Nephron (organoid): ENCODE data around the gene CGREF1.

Experiments
- H3K27ac Mint-ChIP-seq, 3 experiments: 2 replicates each; pipeline ENCODE4 v1.8.0; 2020; ENCODE audit warnings: mixed read lengths in 3 of 3, mild to moderate bottlenecking in 2 of 3, moderate library complexity in 1 of 3
- H3K27me3 Mint-ChIP-seq: 2 replicates; pipeline ENCODE4 v1.8.0; 2021; ENCODE audit warnings: low read depth, mild to moderate bottlenecking, moderate library complexity, mixed read lengths
- H3K36me3 Mint-ChIP-seq: 2 replicates; pipeline ENCODE4 v1.8.0; 2020; ENCODE audit warnings: low read depth, mixed read lengths
- H3K4me1 Mint-ChIP-seq: 2 replicates; pipeline ENCODE4 v1.8.0; 2020; ENCODE audit warnings: mixed read lengths
- H3K4me3 Mint-ChIP-seq, 3 experiments: 2 replicates each; pipeline ENCODE4 v1.8.0; 2020; ENCODE audit warnings: mild to moderate bottlenecking in 3 of 3, mixed read lengths in 3 of 3, moderate library complexity in 2 of 3
- H3K9me3 Mint-ChIP-seq: 2 replicates; pipeline ENCODE4 v1.8.0; 2020; ENCODE audit warnings: mixed read lengths
- CTCF ChIP-seq, 3 experiments: fragments of 200-600 bp; sonication (generic); IDR thresholded peaks; one replicate each; pipeline ENCODE4 v1.5.0; 2021; ENCODE audit warnings: antibody characterized with exemption in 3 of 3; ENCODE audit not compliant: unreplicated experiment in 3 of 3

The CGREF1 gene

DNA sequence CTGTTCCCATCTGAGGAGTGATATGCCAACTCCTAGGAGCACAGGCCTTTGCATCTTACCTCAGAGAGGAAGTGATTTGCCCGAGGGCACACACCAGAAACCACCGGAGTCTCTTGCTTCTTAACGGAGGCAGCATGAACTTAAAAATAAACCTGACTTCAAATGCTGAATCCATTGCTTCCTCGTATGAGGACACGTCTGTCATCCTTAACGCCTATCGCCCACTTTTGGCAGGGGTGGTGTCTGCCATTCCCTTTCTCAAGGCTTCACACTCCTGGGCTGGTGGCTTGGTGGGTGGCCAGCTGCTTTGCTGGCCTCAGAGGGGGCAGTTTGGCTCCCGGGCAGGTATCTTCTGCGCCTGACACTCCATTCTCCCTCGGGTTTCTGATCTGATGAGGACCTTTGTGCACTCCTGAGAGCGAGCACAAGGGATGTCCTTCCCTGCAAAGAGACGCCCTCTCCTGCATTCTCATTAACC is 16.6 kb upstream of the CGREF1 start:
- Mint-ChIP-seq H3K27me3 (no peaks in the 10 kb centered on the region), H3K4me1 (peaks cover 13% of the 10 kb centered on the region), H3K36me3 (peaks cover 18% of the 10 kb centered on the region), H3K4me3 (peak overlapping the region; percentile 91 to 97 (median 96)), H3K9me3 (no peaks in the 10 kb centered on the region), H3K27ac (peak overlapping the region; percentile 68 to 87 (median 72))
- no peak for TF ChIP-seq CTCF (IDR thresholded peaks at IDR 0.05; ENCODE audit: unreplicated experiment in 3 of 3)

DNA sequence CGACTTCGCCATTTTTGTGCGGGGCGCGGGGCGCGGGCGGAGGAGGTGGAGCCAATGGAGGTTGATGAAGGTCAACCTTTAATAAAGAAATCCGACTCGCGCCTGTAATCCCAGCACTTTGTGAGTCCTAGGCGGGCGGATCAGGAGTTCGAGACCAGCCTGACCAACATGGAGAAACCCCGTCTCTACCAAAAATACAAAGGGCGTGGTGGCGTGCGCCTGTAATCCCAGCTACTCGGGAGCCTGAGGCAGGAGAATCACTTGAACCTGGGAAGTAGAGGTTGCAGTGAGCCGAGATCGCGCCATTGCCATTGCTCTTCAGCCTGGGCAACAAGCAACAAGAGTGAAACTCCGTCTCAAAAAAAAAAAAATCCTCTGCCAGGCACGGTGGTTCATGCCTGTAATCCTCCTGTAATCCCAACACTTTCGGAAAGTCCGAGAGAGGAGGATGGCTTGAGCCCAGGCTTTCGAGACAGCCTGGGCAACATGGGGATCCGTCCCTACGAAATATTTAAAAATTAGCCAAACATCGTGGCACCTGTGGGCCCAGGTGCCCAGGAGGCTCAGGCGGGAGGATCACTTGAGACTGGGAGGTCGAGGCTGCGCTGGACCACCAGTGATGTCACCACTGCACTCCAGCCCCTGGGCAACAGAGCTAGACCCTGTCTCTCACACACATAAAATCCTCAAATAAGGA is 16.0 kb upstream of the CGREF1 start:
- Mint-ChIP-seq H3K27me3 (no peaks in the 10 kb centered on the region), H3K4me1 (peaks cover 13% of the 10 kb centered on the region), H3K9me3 (no peaks in the 10 kb centered on the region), H3K4me3 (peak overlapping the region; percentile 91 to 97 (median 96)), H3K27ac (peak overlapping the region; percentile 68 to 95 (median 93)), H3K36me3 (peaks cover 23% of the 10 kb centered on the region)
- TF ChIP-seq CTCF (IDR thresholded peaks at IDR 0.05; ENCODE audit: unreplicated experiment in 3 of 3): no peak

DNA sequence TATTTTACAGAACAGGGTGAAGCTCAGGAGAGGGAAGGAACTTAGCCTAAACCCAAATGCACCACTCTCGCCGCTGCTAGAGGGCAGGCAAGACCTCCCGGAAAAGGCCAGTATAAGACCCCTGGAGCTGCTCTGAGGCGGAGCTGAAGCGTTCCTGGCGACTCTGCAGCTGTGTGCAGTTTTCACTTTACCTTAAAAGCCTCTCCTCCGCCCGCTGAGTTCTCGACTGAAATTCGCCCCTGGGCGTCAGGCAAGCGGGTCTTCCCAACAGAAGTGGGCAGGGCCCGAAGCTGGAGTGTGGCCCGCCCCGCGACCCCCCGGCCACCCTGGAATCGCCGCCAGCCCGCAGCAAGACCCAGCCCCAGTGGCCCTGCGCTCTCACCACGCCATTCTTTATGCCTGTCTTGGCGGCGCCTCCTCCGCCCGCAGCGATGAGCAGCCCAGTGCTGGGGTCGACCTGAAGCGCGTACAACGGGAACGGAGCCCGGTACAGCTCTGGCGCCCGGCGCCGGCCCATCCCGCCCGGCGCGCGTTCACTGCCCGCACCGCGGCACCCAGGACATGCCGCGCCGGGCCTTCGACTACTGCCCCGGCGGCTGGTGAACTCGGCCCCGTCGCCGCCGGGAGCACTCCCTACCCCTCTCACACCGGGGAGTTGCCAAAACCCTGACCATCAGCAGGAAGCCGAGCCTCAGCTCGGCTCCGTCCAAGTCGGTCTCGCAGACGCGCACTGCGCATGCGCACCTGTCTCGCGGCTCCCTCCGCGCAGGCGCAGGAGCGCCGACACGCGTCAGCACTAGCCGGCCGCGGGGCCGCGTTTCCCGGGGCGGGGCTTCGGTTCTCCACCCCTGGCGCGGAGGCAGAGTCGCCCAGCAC is 15.2 kb upstream of the CGREF1 start, which contains the start of gene PREB:
PREB (minus strand) TSS at position 732 of the 876 bp plus-strand sequence; CDS start at position 517, 215 bp downstream.
- Mint-ChIP-seq H3K4me3 (peak within 1 kb of the TSS; percentile 91 to 97 (median 96)), H3K27ac (peak within 1 kb of the TSS; percentile 68 to 95 (median 94)), H3K27me3 (no peaks in the 10 kb centered on the region), H3K4me1 (peaks cover 13% of the 10 kb centered on the region), H3K9me3 (no peaks in the 10 kb centered on the region), H3K36me3 (peaks cover 28% of the 10 kb centered on the region)
- peak; percentile 44 to 48 (median 47) for TF ChIP-seq CTCF (IDR thresholded peaks at IDR 0.05; ENCODE audit: unreplicated experiment in 3 of 3)

- no peaks in the 10 kb centered on the region for H3K27me3 Mint-ChIP-seq
- TF ChIP-seq CTCF (IDR thresholded peaks at IDR 0.05; ENCODE audit: unreplicated experiment in 3 of 3): no peak
- peak overlapping the region; percentile 91 to 97 (median 96) for H3K4me3 Mint-ChIP-seq
- H3K9me3 Mint-ChIP-seq: no peaks in the 10 kb centered on the region
- H3K4me1 Mint-ChIP-seq: peaks cover 13% of the 10 kb centered on the region
- H3K27ac Mint-ChIP-seq: peak overlapping the region; percentile 68 to 95 (median 94)
- H3K36me3 Mint-ChIP-seq: peaks cover 31% of the 10 kb centered on the region
Measured at GRCh38 chr2:27133195-27133875, 14.4 kb upstream of the CGREF1 start.

DNA sequence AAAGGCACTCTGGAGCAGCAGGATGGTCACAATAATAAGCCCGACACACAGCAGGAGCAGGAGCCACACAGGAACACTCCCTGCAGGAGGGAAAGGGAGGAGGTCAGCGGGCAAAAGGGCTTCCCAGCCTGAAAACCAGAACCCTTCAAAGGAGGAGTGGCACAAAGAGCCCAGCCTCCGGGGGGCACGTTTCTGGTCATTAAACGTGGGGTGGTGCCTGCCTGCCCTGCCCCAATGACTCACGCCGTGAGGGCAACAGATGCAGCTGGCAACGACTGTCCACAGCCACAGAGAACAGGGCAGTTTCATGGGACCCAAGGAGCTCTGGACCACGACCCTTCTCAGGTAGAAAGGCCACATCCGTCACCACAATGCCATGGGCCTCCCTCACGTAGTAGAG is 12.5 kb upstream of the CGREF1 start:
- Mint-ChIP-seq H3K27me3 (no peaks in the 10 kb centered on the region), H3K9me3 (no peaks in the 10 kb centered on the region), H3K4me3 (peak overlapping the region; percentile 49 to 72 (median 69)), H3K36me3 (peaks cover 31% of the 10 kb centered on the region), H3K4me1 (peaks cover 13% of the 10 kb centered on the region), H3K27ac (no peak overlapping the region)
- no peak for TF ChIP-seq CTCF (IDR thresholded peaks at IDR 0.05; ENCODE audit: unreplicated experiment in 3 of 3)
